ENCODE data around the gene ADAM33. TPM values are rescaled to one million over a fixed set of nuclear protein-coding genes. Genes with fewer than 3 reads are reported as not detected.

ADAM33 gene
- total RNA-seq, 1 experiment from 2014 or later: not detected

GRCh38 chr20:3661060-3661813, 20.6 kb downstream of the ADAM33 start:
- POLR2A ChIA-PET: no interaction called here
- H3K27me3 ChIP-seq (ENCODE audit: insufficient read depth, low read length): no peaks in the 10 kb centered on the region
- no TSS peak for BruUV-seq (replicated peaks)

GRCh38 chr20:3660262-3661059, 21.3 kb downstream of the ADAM33 start:
- ChIA-PET RAD21 (ENCODE audit: low non-redundant PET in 1 of 2, low total read pairs in 2 of 2, uncharacterized antibody in 2 of 2, unreplicated experiment in 2 of 2) (no interaction called here), POLR2A (no interaction called here), CTCF (no interaction called here)
- Histone ChIP-seq H3K36me3 (ENCODE audit: control insufficient read depth in 1 of 2, insufficient read depth in 2 of 2, low read length in 2 of 2) (no peaks in the 10 kb centered on the region), H2AFZ (ENCODE audit: low read depth, low read length, poor library complexity, severe bottlenecking) (no peak overlapping the region), H3K27me3 (ENCODE audit: insufficient read depth, low read length) (no peaks in the 10 kb centered on the region), H3K4me2 (ENCODE audit: low read length) (no peak overlapping the region), H3K4me3 (replicated peaks in 1 of 2; ENCODE audit: low read depth in 1 of 2, low read length in 2 of 2) (no peak overlapping the region), H3K9me2 (ENCODE audit: insufficient read depth) (no peaks in the 10 kb centered on the region), H4K20me1 (ENCODE audit: insufficient read depth) (no peaks in the 10 kb centered on the region), H3K9me3 (ENCODE audit: control insufficient read depth in 1 of 2, insufficient read depth in 1 of 2, low read depth in 1 of 2, low read length in 2 of 2) (no peaks in the 10 kb centered on the region; a peak in 1 of 4 replicates), H3K4me1 (ENCODE audit: control insufficient read depth in 1 of 2, insufficient read depth in 2 of 2, low read length in 2 of 2) (no peaks in the 10 kb centered on the region), H3K27ac (ENCODE audit: low read depth, low read length) (no peak overlapping the region), H3K79me2 (ENCODE audit: insufficient read depth, low read length) (no peaks in the 10 kb centered on the region), H3K9ac (ENCODE audit: low read length) (no peak overlapping the region)
- ATAC-seq: no peak
- no peak for DNase-seq (ENCODE audit: low read depth, low spot score)
- intact Hi-C loops (cut with micrococcal nuclease): no loop called here
- BruUV-seq (replicated peaks): no TSS peak
- TF ChIP-seq EZH2 (IDR thresholded peaks at IDR 0.05): no peak
- TF ChIP-seq POLR2AphosphoS5 (IDR thresholded peaks at IDR 0.05; ENCODE audit: low read depth, low read length): no peak
- no peak for TF ChIP-seq ATF3 (IDR thresholded peaks at IDR 0.05)
- TF ChIP-seq YY1 (IDR thresholded peaks at IDR 0.05; ENCODE audit: extremely low read depth, insufficient replicate concordance, low read depth, low read length): no peak
- no peak for TF ChIP-seq ZFX (IDR thresholded peaks at IDR 0.05)
- no peak for TF ChIP-seq ZNF274 (IDR thresholded peaks at IDR 0.05; ENCODE audit: low read depth, low read length)
- no peak for TF ChIP-seq MAX (IDR thresholded peaks at IDR 0.05)
- TF ChIP-seq SP1 (IDR thresholded peaks at IDR 0.05; ENCODE audit: low read depth): no peak
- TF ChIP-seq ELF1 (IDR thresholded peaks at IDR 0.05; ENCODE audit: borderline replicate concordance, low read depth): no peak
- no peak for TF ChIP-seq EGR1 (IDR thresholded peaks at IDR 0.05; ENCODE audit: low read depth)
- no peak for TF ChIP-seq POLR2A (IDR thresholded peaks at IDR 0.05; ENCODE audit: borderline replicate concordance, extremely low read depth, insufficient read depth, insufficient read length)
- no peak for TF ChIP-seq SRF (IDR thresholded peaks at IDR 0.05; ENCODE audit: low read depth)
- TF ChIP-seq SIN3A (IDR thresholded peaks at IDR 0.05; ENCODE audit: low read depth): no peak
- TF ChIP-seq JUND (IDR thresholded peaks at IDR 0.05): no peak
- TF ChIP-seq CEBPB (IDR thresholded peaks at IDR 0.05; ENCODE audit: low read depth): no peak
- TF ChIP-seq CTCF (IDR thresholded peaks at IDR 0.05 in 2 of 3, conservative IDR thresholded peaks at IDR 0.05 in 1 of 3; ENCODE audit: borderline replicate concordance in 1 of 3, insufficient read depth in 1 of 3, low read depth in 2 of 3, low read length in 2 of 3): no peak
- TF ChIP-seq CBX3 (IDR thresholded peaks at IDR 0.05; ENCODE audit: low read depth): no peak
- TF ChIP-seq TCF7L2 (IDR thresholded peaks at IDR 0.05; ENCODE audit: borderline replicate concordance, extremely low read depth, insufficient read depth, insufficient read length): no peak
- no peak for TF ChIP-seq FOSL1 (IDR thresholded peaks at IDR 0.05; ENCODE audit: low read depth)

More at GRCh38 chr20:3661060-3661813, 20.6 kb downstream of the ADAM33 start:
- Histone ChIP-seq H3K79me2 (ENCODE audit: insufficient read depth, low read length) (no peaks in the 10 kb centered on the region), H4K20me1 (ENCODE audit: insufficient read depth) (no peaks in the 10 kb centered on the region), H3K9ac (ENCODE audit: low read length) (no peak overlapping the region), H3K4me1 (ENCODE audit: control insufficient read depth in 1 of 2, insufficient read depth in 2 of 2, low read length in 2 of 2) (no peaks in the 10 kb centered on the region), H3K9me2 (ENCODE audit: insufficient read depth) (no peaks in the 10 kb centered on the region), H3K36me3 (ENCODE audit: control insufficient read depth in 1 of 2, insufficient read depth in 2 of 2, low read length in 2 of 2) (no peaks in the 10 kb centered on the region), H3K9me3 (ENCODE audit: control insufficient read depth in 1 of 2, insufficient read depth in 1 of 2, low read depth in 1 of 2, low read length in 2 of 2) (no peaks in the 10 kb centered on the region; a peak in 1 of 4 replicates), H3K4me2 (ENCODE audit: low read length) (no peak overlapping the region), H2AFZ (ENCODE audit: low read depth, low read length, poor library complexity, severe bottlenecking) (no peak overlapping the region), H3K27ac (ENCODE audit: low read depth, low read length) (no peak overlapping the region), H3K4me3 (replicated peaks in 1 of 2; ENCODE audit: low read depth in 1 of 2, low read length in 2 of 2) (no peak overlapping the region)
- no peak for ATAC-seq
- RAD21 ChIA-PET (ENCODE audit: low non-redundant PET in 1 of 2, low total read pairs in 2 of 2, uncharacterized antibody in 2 of 2, unreplicated experiment in 2 of 2): no interaction called here
- no peak for DNase-seq (ENCODE audit: low read depth, low spot score)
- CTCF ChIA-PET: no interaction called here
- intact Hi-C loops (cut with micrococcal nuclease): no loop called here
- TF ChIP-seq FOSL1 (IDR thresholded peaks at IDR 0.05; ENCODE audit: low read depth): no peak

Measured in HCT116 (cell line).